ENCODE measurements around the gene TSEN34. TPM values are rescaled to one million over a fixed set of nuclear protein-coding genes. Genes with fewer than 3 reads are reported as not detected.
A peak's percentile ranks its signal among the peaks of the same experiment; 100 is the strongest.
"Not testable (repeated sequence)": the region's sequence is repeated elsewhere in the genome, so short reads cannot be mapped to it uniquely, and the experiment has no call there.

Gene TSEN34
- total RNA-seq, 1 experiment from 2014 or later = 88.1 TPM

GRCh38 chr19:54188215-54188871 lies 2.8 kb upstream of the TSEN34 start:
- DNase-seq (ENCODE audit: low read depth) = peak; percentile 50

DNA sequence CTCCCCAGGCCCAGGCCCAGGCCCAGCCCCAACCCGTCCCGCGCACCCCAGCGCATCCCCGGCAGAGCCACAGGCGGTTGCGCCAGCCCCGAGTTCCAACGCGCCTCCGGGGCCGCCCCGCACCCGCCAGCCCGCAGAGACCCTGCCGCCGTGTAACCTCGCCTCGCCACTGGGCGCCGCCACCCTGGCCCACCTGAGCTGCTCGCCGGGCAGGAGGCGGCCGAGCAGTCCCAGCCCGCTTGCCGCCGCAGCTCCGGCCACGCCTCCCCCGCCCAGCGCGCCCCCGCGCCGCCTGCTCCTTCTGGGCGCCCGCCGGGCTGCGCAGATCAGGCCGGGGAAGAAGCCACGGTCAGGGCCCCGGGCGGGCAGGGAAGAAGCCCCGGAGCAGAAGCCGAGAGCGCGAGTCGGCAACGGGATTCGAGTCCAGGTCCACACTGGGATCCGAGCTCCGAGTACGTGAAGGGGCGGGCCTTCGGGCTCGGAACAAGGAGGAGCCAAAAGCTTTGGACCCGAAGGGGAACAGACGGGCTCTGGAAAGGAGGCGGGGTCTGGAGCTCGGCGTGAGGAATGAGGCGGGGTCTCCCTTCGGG lies 1.9 kb upstream of the TSEN34 start, which contains the start of gene MBOAT7:
TSS of gene MBOAT7 (minus strand) at position 436 of the 590 bp plus-strand sequence. CDS start 1,072 bp downstream, outside the sequence.
- DNase-seq (ENCODE audit: low read depth) = no peak

GRCh38 chr19:54189735-54190502 lies 1.2 kb upstream of the TSEN34 start:
- DNase-seq (ENCODE audit: low read depth) = peak; percentile 100

- peak; percentile 99 for DNase-seq (ENCODE audit: low read depth)
Measured at GRCh38 chr19:54190503-54191010, 551 bp upstream of the TSEN34 start.

DNA sequence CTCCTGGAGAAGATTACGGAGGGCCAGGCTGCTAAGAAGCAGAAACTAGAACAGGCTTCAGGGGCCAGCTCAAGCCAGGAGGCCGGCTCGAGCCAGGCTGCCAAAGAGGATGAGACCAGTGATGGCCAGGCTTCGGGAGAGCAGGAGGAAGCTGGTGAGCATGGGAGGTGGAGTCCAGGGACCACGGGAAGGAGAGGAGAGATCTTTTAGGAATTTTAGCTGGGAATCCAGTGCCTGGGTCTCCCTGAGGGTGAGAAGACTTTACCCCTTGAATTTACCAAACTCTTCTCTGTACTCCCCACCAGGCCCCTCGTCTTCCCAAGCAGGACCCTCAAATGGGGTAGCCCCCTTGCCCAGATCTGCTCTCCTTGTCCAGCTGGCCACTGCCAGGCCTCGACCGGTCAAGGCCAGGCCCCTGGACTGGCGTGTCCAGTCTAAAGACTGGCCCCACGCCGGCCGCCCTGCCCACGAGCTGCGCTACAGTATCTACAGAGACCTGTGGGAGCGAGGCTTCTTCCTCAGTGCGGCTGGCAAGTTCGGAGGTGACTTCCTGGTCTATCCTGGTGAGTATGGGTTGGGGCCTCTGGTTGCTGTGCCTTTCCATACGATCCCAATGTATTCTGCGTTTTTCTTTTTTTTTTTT lies 824 bp downstream of the TSEN34 start:
- no peak for DNase-seq (ENCODE audit: low read depth)

DNA sequence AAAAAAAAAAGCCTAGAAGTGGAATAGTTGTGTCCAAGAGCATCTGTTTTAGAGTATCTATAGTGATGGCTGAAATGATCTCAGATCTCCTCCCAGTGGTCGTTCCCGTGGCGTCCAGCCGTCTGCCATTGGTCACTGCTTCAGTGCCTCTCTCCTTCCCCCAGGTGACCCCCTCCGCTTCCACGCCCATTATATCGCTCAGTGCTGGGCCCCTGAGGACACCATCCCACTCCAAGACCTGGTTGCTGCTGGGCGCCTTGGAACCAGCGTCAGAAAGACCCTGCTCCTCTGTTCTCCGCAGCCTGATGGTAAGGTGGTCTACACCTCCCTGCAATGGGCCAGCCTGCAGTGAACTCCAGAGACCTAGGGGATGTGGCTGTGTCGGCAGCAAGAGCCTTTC lies 1.9 kb downstream of the TSEN34 start:
- no peak for DNase-seq (ENCODE audit: low read depth)

DNA sequence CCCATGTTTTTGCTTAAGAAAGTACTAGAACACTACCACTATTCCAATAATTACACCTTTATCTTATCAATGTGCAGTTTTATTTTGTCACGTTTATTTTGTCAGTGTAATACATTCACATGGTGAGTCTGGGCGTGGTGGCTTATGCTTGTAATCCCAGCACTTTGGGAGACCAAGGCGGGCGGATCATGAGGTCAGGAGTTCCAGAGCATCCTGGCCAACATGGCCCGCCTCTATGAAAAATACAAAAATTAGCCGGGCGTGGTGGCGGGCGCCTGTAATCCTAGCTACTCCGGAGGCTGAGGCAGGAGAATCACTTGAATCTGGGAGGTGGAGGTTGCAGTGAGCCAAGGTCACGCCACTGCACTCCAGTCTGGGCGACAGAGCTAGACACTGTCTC lies 3.4 kb downstream of the TSEN34 start:
- not testable (repeated sequence) for DNase-seq (ENCODE audit: low read depth)

GRCh38 chr19:54196536-54196935 lies 5.4 kb downstream of the TSEN34 start:
- DNase-seq (ENCODE audit: low read depth) = no peak

DNA sequence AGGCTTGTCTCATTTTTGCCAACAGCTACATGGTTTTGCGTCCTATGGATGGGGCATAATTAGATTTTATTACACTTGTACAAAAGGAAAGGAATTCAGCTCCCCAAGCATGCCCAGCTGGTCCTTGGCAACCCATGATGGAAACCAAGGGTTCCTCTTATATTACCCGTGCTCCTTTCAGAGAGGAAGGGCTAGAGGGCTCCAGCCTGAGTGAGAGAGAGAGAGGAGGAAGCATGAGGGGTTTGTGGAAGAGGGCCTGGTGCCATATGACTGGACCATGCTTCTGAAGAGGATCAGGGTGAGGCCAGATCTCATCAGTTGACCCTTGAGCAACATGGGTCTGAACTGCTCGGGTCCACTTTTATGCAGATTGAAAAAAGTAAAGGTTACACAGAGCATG lies 6.0 kb downstream of the TSEN34 start:
- DNase-seq (ENCODE audit: low read depth) = no peak

DNA sequence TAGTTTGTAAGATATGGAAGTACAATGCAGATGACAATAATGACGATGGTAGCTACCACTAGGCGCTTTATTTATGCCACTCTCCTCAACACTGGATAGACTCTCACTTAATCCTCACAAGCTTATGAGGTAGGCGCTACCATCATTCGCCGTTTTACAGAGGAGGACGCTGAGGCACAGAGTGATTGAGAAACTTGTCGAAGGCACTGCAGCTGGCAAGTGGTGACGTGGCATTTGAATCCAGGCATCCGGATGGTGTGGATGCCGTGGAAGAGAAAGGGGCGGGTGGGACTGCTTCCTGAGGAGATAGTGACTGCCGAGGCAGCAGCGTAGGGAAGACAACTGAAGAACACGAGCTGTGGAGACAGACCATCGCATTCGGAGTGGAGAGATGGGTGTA lies 8.3 kb downstream of the TSEN34 start:
- DNase-seq (ENCODE audit: low read depth) = no peak

GRCh38 chr19:54201172-54201701 lies 10.1 kb downstream of the TSEN34 start:
- no peak for DNase-seq (ENCODE audit: low read depth)

DNA sequence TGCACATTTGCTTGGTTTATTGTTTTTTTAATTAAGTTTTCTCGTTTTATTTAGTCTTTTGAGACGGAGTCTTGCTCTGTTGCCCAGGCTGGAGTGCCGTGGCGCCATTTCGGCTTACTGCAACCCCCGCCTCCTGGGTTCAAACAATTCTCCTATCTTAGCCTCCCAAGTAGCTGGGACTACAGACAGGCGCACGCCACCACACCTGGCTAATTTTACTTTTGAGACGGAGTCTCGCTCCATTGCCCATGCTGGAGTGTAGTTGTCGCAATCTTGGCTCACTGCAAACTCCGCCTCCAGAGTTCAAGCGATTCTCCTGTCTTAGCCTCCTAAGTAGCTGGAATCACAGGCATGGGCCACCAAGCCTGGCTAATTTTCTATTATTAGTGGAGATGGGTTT lies 10.9 kb downstream of the TSEN34 start:
- no peak for DNase-seq (ENCODE audit: low read depth)

- DNase-seq (ENCODE audit: low read depth) = no peak
Measured at GRCh38 chr19:54203151-54203611, 12.1 kb downstream of the TSEN34 start.

DNA sequence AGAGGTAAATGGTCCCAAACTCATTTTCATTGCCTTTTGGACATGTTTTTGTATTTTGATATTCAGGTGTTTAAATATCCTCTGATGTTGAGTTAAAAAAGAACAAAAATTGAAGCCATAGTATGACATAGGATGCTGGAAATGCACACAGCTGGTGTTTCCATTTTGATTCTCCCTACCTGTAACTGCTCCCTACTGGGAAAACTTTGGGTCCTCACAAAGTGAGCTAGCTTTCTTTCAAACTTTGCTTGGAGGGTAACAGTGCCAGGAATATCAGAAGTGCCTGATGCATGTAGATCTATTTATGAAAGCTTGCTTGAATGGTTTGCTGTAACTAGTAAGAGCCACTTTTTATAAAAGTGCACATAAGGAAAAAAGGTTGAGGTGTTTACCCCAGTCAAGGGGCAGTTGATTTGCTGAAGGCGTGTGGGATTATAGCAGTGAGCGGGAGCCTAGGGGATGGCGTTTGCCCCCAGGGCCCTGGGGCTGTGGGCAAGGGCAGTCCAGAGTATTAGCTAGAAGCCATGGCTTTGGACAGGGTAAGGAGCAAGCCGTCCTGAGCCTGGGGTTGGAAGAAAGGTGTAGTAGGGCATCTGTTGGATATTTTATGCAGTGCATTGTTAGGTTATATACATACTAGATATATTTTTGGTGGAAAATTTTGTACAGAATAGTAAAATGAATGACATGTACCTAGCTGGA lies 13.8 kb downstream of the TSEN34 start:
- DNase-seq (ENCODE audit: low read depth) = no peak

- DNase-seq (ENCODE audit: low read depth) = no peak
Measured at GRCh38 chr19:54206030-54206830, 15.1 kb downstream of the TSEN34 start.

DNA sequence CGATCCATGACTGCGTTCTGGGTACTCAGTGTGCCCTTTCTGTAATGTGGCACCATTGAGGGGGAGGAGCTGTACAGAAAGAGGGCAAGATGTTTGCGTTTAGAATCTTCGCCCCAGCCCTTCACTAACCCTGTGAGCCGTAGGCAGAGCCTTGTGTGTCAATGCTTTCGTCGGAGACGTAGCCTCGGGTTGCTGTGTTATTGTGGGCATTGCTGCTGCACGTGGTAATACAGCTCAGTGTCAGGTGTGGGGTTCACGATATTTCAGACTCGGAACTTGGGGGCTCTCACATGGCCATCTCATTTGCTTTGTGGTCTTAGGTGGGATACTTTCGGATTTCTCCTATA lies 15.7 kb downstream of the TSEN34 start:
- DNase-seq (ENCODE audit: low read depth) = no peak

GRCh38 chr19:54207193-54207592 lies 16.1 kb downstream of the TSEN34 start:
- DNase-seq (ENCODE audit: low read depth) = not testable (repeated sequence)

DNA sequence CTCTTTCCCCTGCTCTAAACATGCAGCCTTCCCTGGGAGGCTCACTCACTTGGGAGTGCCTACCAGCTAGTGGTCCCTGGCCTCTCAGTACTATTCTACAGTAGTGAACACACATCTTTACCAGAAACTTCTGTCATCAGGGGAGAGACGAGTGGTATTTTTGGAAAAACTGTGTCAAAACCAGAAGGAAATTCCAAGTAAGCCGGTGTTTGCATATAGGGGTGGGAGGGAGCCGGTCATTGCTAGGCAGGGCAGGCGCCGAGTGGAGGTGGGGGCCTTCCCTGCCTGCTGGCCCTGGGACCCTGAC lies 16.5 kb downstream of the TSEN34 start:
- DNase-seq (ENCODE audit: low read depth) = no peak

DNA sequence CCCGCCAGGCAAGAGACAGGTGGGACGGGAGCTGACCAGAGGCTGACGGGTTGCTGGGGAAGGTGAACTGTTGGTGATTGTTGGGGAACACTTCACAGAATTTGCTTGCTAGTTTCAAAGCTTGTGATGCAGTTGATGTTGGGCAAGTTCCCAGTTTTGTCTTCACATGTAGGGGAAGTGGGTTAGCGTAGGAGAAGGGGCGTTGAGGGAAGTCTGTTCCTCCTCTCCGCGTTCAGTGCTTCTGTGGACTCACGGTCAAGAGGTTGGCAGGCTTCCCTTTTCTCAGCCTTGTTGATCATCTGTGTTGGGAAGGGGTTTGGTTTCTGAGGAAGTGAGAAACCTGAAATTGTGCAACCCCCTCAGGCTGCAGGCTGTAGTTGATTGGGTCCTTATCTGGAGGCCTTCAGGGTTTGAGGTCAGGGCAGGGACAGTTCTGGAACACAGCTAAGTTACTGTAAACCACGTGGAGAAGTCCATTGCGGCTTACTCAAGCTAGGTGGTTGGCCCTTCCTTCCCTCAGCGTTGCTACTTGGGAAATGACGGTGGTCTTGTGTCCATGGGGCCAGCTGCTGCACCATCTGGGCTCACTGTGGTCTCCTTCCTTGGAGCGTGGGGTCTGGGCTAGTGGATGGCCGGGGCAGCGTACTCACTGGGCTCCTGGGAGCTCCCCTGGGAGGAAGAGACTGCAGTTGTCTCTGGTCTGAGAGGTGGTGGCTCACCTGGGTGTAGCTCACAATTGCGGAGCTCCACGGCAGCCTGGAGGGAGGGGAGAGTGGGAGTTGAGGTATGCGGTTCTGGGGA lies 17.1 kb downstream of the TSEN34 start:
- DNase-seq (ENCODE audit: low read depth) = peak; percentile 49

DNA sequence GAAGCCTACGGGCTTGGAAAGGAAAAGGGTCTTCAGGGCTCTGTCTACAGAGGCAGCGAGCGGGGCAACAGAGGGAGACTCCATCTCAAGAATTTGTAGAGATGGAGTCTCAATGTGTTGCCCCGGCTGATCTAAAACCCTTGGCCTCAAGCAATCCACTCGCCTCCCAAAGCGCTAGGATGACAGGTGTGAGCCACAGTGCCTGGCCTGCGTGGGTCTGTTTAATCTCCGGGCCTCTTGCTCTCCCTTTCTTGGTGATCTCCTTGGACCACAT lies 17.6 kb downstream of the TSEN34 start:
- peak; percentile 49 for DNase-seq (ENCODE audit: low read depth)

Data from Daoy (cell line).